SJSA1 (cell line): ENCODE results near the gene BEST1. TPM values are rescaled to one million over a fixed set of nuclear protein-coding genes. Genes with fewer than 3 reads are reported as not detected.
A peak's percentile ranks its signal among the peaks of the same experiment; 100 is the strongest.
"Not testable (repeated sequence)": the region's sequence is repeated elsewhere in the genome, so short reads cannot be mapped to it uniquely, and the experiment has no call there.

Experiments used
- DNase-seq, 2 experiments: peaks; one replicate each; pipeline ENCODE4 v3.0.0-alpha.2; 2015 to 2020; ENCODE audit warnings: low spot score in 2 of 2, low read depth in 1 of 2
- H3K27ac ChIP-seq: fragments of 250-450 bp; sonication (Bioruptor Pico); 2 replicates; pipeline ENCODE4 v1.5.1; 2020; ENCODE audit warnings: mild to moderate bottlenecking, moderate library complexity
- H3K27me3 ChIP-seq: fragments of 250-450 bp; sonication (Bioruptor Pico); replicated peaks from 2 replicates; pipeline ENCODE4 v1.5.1; 2020; ENCODE audit warnings: mild to moderate bottlenecking, moderate library complexity
- H3K36me3 ChIP-seq: fragments of 250-450 bp; sonication (Bioruptor Pico); 2 replicates; pipeline ENCODE4 v1.5.1; 2020; ENCODE audit warnings: mild to moderate bottlenecking
- H3K4me1 ChIP-seq: fragments of 250-450 bp; sonication (Bioruptor Pico); replicated peaks from 2 replicates; pipeline ENCODE4 v1.6.1; 2021; ENCODE audit warnings: mild to moderate bottlenecking
- H3K4me3 ChIP-seq: fragments of 250-450 bp; sonication (Bioruptor Pico); 2 replicates; pipeline ENCODE4 v1.5.1; 2020; ENCODE audit warnings: mild to moderate bottlenecking
- H3K9me3 ChIP-seq: fragments of 250-450 bp; sonication (Bioruptor Pico); replicated peaks from 2 replicates; pipeline ENCODE4 v1.5.1; 2020; ENCODE audit warnings: mild to moderate bottlenecking
- total RNA-seq: library from RNA; depleted of rRNA; stranded (reverse); fragments of >200 nt; shearing (Covaris generic); gene quantifications from 2 replicates; pipeline ENCODE4 v1.2.3, GENCODE V29; 2014; rRNA removed

The BEST1 gene
- total RNA-seq, 1 experiment from 2014 or later, result 0.74 TPM

GRCh38 chr11:62001450-62002191, 51.5 kb downstream of the BEST1 start:
- Histone ChIP-seq H3K9me3 (peaks cover 10% of the 10 kb centered on the region), H3K27me3 (no peaks in the 10 kb centered on the region), H3K4me1 (peaks cover 43% of the 10 kb centered on the region), H3K36me3 (no peaks in the 10 kb centered on the region), H3K27ac (no peak overlapping the region), H3K4me3 (no peak overlapping the region)
- DNase-seq, result peak in 1 of 2 experiments; percentile 47

- H3K36me3 ChIP-seq, result not testable (repeated sequence)
- Histone ChIP-seq H3K9me3 (peaks cover 10% of the 10 kb centered on the region), H3K4me1 (peaks cover 43% of the 10 kb centered on the region)
Observed at GRCh38 chr11:62002283-62002682, 52.1 kb downstream of the BEST1 start.

GRCh38 chr11:62004473-62004872, 54.3 kb downstream of the BEST1 start:
- Histone ChIP-seq H3K27ac (peak overlapping the region; percentile 69), H3K36me3 (no peaks in the 10 kb centered on the region), H3K4me1 (peaks cover 43% of the 10 kb centered on the region), H3K4me3 (no peak overlapping the region), H3K9me3 (peaks cover 5% of the 10 kb centered on the region), H3K27me3 (no peaks in the 10 kb centered on the region)
- peak; percentile 67 to 86 for DNase-seq

More at GRCh38 chr11:62002283-62002682, 52.1 kb downstream of the BEST1 start:
- not testable (repeated sequence) for H3K4me3 ChIP-seq, H3K27me3 ChIP-seq, DNase-seq, H3K27ac ChIP-seq

- H3K4me1 ChIP-seq, result peaks cover 41% of the 10 kb centered on the region
- DNase-seq, result no peak
- no peaks in the 10 kb centered on the region for H3K9me3 ChIP-seq
- no peak overlapping the region for H3K4me3 ChIP-seq
- H3K36me3 ChIP-seq, result no peaks in the 10 kb centered on the region
- no peak overlapping the region for H3K27ac ChIP-seq
- no peaks in the 10 kb centered on the region for H3K27me3 ChIP-seq
Observed at GRCh38 chr11:62008193-62008592, 58.0 kb downstream of the BEST1 start.

- DNase-seq, result no peak
- Histone ChIP-seq H3K4me3 (no peak overlapping the region), H3K9me3 (no peaks in the 10 kb centered on the region), H3K36me3 (no peaks in the 10 kb centered on the region), H3K27me3 (no peaks in the 10 kb centered on the region), H3K4me1 (peaks cover 49% of the 10 kb centered on the region), H3K27ac (no peak overlapping the region)
Observed at GRCh38 chr11:62010935-62011528, 60.9 kb downstream of the BEST1 start.

- no peaks in the 10 kb centered on the region for H3K27me3 ChIP-seq
Observed at GRCh38 chr11:62011881-62012280, 61.7 kb downstream of the BEST1 start.

GRCh38 chr11:62012451-62012831, 62.3 kb downstream of the BEST1 start:
- DNase-seq, result peak; percentile 78 to 91
- H3K4me1 ChIP-seq, result peaks cover 62% of the 10 kb centered on the region
- H3K27ac ChIP-seq, result peak overlapping the region; percentile 75
- H3K4me3 ChIP-seq, result no peak overlapping the region
- no peaks in the 10 kb centered on the region for H3K27me3 ChIP-seq
- no peaks in the 10 kb centered on the region for H3K9me3 ChIP-seq
- H3K36me3 ChIP-seq, result no peaks in the 10 kb centered on the region

More at GRCh38 chr11:62011881-62012280, 61.7 kb downstream of the BEST1 start:
- Histone ChIP-seq H3K36me3 (no peaks in the 10 kb centered on the region), H3K4me1 (peaks cover 56% of the 10 kb centered on the region), H3K9me3 (no peaks in the 10 kb centered on the region), H3K4me3 (no peak overlapping the region), H3K27ac (peak overlapping the region; percentile 75)
- no peak for DNase-seq

GRCh38 chr11:62012832-62013461, 62.8 kb downstream of the BEST1 start:
- DNase-seq, result peak in 1 of 2 experiments; percentile 78
- no peaks in the 10 kb centered on the region for H3K27me3 ChIP-seq
- 0 out of 2 replicates have a peak overlapping the region, but pooled peaks have one; percentile 0 for H3K4me3 ChIP-seq
- H3K27ac ChIP-seq, result peak overlapping the region; percentile 75
- H3K9me3 ChIP-seq, result no peaks in the 10 kb centered on the region
- H3K36me3 ChIP-seq, result no peaks in the 10 kb centered on the region
- peaks cover 66% of the 10 kb centered on the region for H3K4me1 ChIP-seq

Other genes starting within 250 kb of the BEST1 start
- gene MYRF, start 197.7 kb upstream of the BEST1 start, total RNA-seq, result 1.4 and 3.1 TPM in 2 replicates
- gene TMEM258, start 157.8 kb upstream of the BEST1 start, total RNA-seq, result 70.2 and 74.5 TPM in 2 replicates
- 181 and 185 TPM in 2 replicates for gene FEN1, start 157.4 kb upstream of the BEST1 start, total RNA-seq
- 46.7 and 61.5 TPM in 2 replicates for gene FADS1, start 133.3 kb upstream of the BEST1 start, total RNA-seq
- 2.8 and 8.5 TPM in 2 replicates for gene FADS2, start 122.1 kb upstream of the BEST1 start, total RNA-seq
- 139 and 161 TPM in 2 replicates for gene FADS3, start 58.8 kb upstream of the BEST1 start, total RNA-seq
- gene RAB3IL1, start 32.8 kb upstream of the BEST1 start, total RNA-seq, result 1.8 and 3.0 TPM in 2 replicates
- 603 and 707 TPM in 2 replicates for gene FTH1, start 17.3 kb downstream of the BEST1 start, total RNA-seq
- 52.9 and 102 TPM in 2 replicates for gene INCENP, start 173.7 kb downstream of the BEST1 start, total RNA-seq
- not detected in 2 replicates for gene SCGB1D1, start 239.9 kb downstream of the BEST1 start, total RNA-seq